Neural cell (in vitro differentiated cells): ENCODE measurements around the gene C10orf90. TPM values are rescaled to one million over a fixed set of nuclear protein-coding genes. Genes with fewer than 3 reads are reported as not detected.

Experiments
- H2AFZ ChIP-seq: fragments of 200-600, 300-800 bp; sonication (generic), shearing (Covaris generic); 2 replicates; pipeline ENCODE4 v1.6.0; 2014; ENCODE audit warnings: low read depth, mild to moderate bottlenecking, antibody characterized with exemption, low read length, moderate library complexity
- H3F3A ChIP-seq: fragments of 200-600 bp; shearing (Covaris generic); 2 replicates; pipeline ENCODE4 v1.6.1; 2016; ENCODE audit warnings: mild to moderate bottlenecking, moderate library complexity, mixed read lengths, antibody characterized with exemption, low read length; ENCODE audit not compliant: insufficient read depth, poor library complexity, severe bottlenecking
- H3K27ac ChIP-seq: fragments of 200-600, 300-800 bp; sonication (generic), shearing (Covaris generic); 2 replicates; pipeline ENCODE4 v1.5.1; 2014; ENCODE audit warnings: mild to moderate bottlenecking, low read length, moderate library complexity
- H3K27me3 ChIP-seq: fragments of 300-800, 200-600 bp; sonication (generic), shearing (Covaris generic); 2 replicates; pipeline ENCODE4 v1.6.0; 2014; ENCODE audit warnings: mild to moderate bottlenecking, low read depth, low read length, moderate library complexity; ENCODE audit not compliant: insufficient read depth
- H3K36me3 ChIP-seq: fragments of 300-800, 200-600 bp; sonication (generic), shearing (Covaris generic); 2 replicates; pipeline ENCODE4 v1.5.1; 2014; ENCODE audit warnings: mild to moderate bottlenecking, antibody characterized with exemption, low read length, moderate library complexity; ENCODE audit not compliant: insufficient read depth
- H3K4me2 ChIP-seq: fragments of 300-800, 200-600 bp; sonication (generic), shearing (Covaris generic); 2 replicates; pipeline ENCODE4 v1.6.0; 2014; ENCODE audit warnings: mild to moderate bottlenecking, low read length
- H3K4me3 ChIP-seq: fragments of 300-800, 200-600 bp; sonication (generic), shearing (Covaris generic); 2 replicates; pipeline ENCODE4 v1.5.1; 2014; ENCODE audit warnings: mild to moderate bottlenecking, low read length, moderate library complexity
- H3K79me2 ChIP-seq: fragments of 200-600 bp; shearing (Covaris generic); replicated peaks from 2 replicates; pipeline ENCODE4 v1.6.0; 2014; ENCODE audit warnings: mild to moderate bottlenecking, low read length, moderate library complexity; ENCODE audit not compliant: insufficient read depth
- H3K9ac ChIP-seq: fragments of 300-800, 200-600 bp; sonication (generic), shearing (Covaris generic); 2 replicates; pipeline ENCODE4 v1.6.1; 2016; ENCODE audit warnings: mild to moderate bottlenecking, low read length, mixed read lengths
- H3K9me2 ChIP-seq: fragments of 200-600 bp; shearing (Covaris generic); 2 replicates; pipeline ENCODE4 v1.6.1; 2016; ENCODE audit warnings: mild to moderate bottlenecking, low read length, mixed read lengths; ENCODE audit not compliant: insufficient read depth
- H3K9me3 ChIP-seq: fragments of 200-600, 300-800 bp; sonication (generic), shearing (Covaris generic); 2 replicates; pipeline ENCODE4 v1.6.1; 2016; ENCODE audit warnings: mild to moderate bottlenecking, mixed run types, low read length, moderate library complexity, mixed read lengths
- H4K20me1 ChIP-seq: fragments of 200-600 bp; shearing (Covaris generic); 2 replicates; pipeline ENCODE4 v1.6.1; 2016; ENCODE audit warnings: mild to moderate bottlenecking, mixed run types; ENCODE audit not compliant: insufficient read depth
- CTCF ChIP-seq: fragments of 450-650 bp; IDR thresholded peaks from 2 replicates; pipeline ENCODE4 v1.5.1; 2014; ENCODE audit warnings: antibody characterized with exemption, mild to moderate bottlenecking, moderate library complexity; ENCODE audit not compliant: poor library complexity, severe bottlenecking
- EP300 ChIP-seq: fragments of 450-650 bp; conservative IDR thresholded peaks from 2 replicates; pipeline ENCODE4 v1.6.1; 2014; ENCODE audit warnings: antibody characterized with exemption, mild to moderate bottlenecking, moderate library complexity; ENCODE audit not compliant: poor library complexity, severe bottlenecking
- EZH2 ChIP-seq: fragments of 200-600, 300-800 bp; shearing (Covaris generic), sonication (generic); IDR thresholded peaks from 2 replicates; pipeline ENCODE4 v1.6.1; 2014; ENCODE audit warnings: antibody characterized with exemption, low read length, borderline replicate concordance, mild to moderate bottlenecking; ENCODE audit not compliant: insufficient read depth, poor library complexity, severe bottlenecking
- MXI1 ChIP-seq: fragments of 450-650 bp; conservative IDR thresholded peaks from 2 replicates; pipeline ENCODE4 v1.6.1; 2014; ENCODE audit warnings: antibody characterized with exemption, mild to moderate bottlenecking; ENCODE audit not compliant: poor library complexity, severe bottlenecking
- POLR2AphosphoS5 ChIP-seq: IDR thresholded peaks from 2 replicates; pipeline ENCODE4 v1.6.1; 2012
- RAD21 ChIP-seq: fragments of 450-650 bp; conservative IDR thresholded peaks from 2 replicates; pipeline ENCODE4 v1.6.1; 2014; ENCODE audit warnings: antibody characterized with exemption, mild to moderate bottlenecking, moderate library complexity
- REST ChIP-seq: IDR thresholded peaks from 2 replicates; pipeline ENCODE4 v1.6.1; 2012; ENCODE audit warnings: borderline replicate concordance
- SMC3 ChIP-seq: fragments of 450-650 bp; conservative IDR thresholded peaks from 2 replicates; pipeline ENCODE4 v1.6.1; 2014; ENCODE audit warnings: antibody characterized with exemption, mild to moderate bottlenecking, moderate library complexity; ENCODE audit not compliant: poor library complexity
- TAF1 ChIP-seq: IDR thresholded peaks from 2 replicates; pipeline ENCODE4 v1.6.1; 2012; ENCODE audit warnings: low read depth
- polyA plus RNA-seq: library from polyadenylated mRNA; depleted of rRNA; stranded (reverse); fragments of >200 nt; gene quantifications from 2 replicates; pipeline ENCODE4 v1.2.3, GENCODE V29; 2014

The C10orf90 gene
- polyA plus RNA-seq, 1 donor from 2014 or later: not detected

- H3K9me2 ChIP-seq: no peaks in the 10 kb centered on the region
- H3F3A ChIP-seq: no peaks in the 10 kb centered on the region
- H3K9me3 ChIP-seq: no peaks in the 10 kb centered on the region
- H4K20me1 ChIP-seq: no peaks in the 10 kb centered on the region
- no peak overlapping the region for H3K9ac ChIP-seq
- H3K79me2 ChIP-seq: no peaks in the 10 kb centered on the region
- H3K4me3 ChIP-seq: no peak overlapping the region
- no peaks in the 10 kb centered on the region for H3K27me3 ChIP-seq
- H3K27ac ChIP-seq: no peak overlapping the region
- no peaks in the 10 kb centered on the region for H3K36me3 ChIP-seq
- no peak overlapping the region for H3K4me2 ChIP-seq
- H2AFZ ChIP-seq: no peak overlapping the region
- TF ChIP-seq REST (no peak), SMC3 (no peak), TAF1 (no peak), MXI1 (no peak), EP300 (no peak), CTCF (no peak), RAD21 (no peak), POLR2AphosphoS5 (no peak), EZH2 (no peak)
These were observed 34.6 kb upstream of the C10orf90 start for GRCh38 chr10:126705131-126705530.

DNA sequence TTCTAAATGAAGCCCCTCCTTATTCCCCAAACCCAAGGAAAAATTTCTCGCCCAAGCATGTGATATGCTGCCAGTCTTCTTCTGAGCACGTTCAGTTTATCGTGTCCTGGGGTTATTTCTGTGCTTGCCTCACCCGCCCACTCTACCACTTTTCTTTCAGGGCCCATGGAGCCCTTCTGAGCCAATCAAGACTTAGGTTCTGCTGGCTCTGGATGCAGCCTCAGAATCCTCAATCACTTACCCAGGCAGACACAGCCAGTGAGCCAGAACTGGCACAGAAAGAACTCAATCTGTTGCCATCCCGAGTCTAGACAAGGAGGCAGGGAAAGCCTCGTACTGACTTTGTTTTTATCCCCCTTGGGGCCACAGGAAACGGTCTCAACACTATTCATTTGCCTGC, 34.2 kb upstream of the C10orf90 start:
- Histone ChIP-seq H3K9me3 (no peaks in the 10 kb centered on the region), H3K27ac (no peak overlapping the region), H3K79me2 (no peaks in the 10 kb centered on the region), H3K36me3 (no peaks in the 10 kb centered on the region), H3K9ac (no peak overlapping the region), H3F3A (no peaks in the 10 kb centered on the region), H3K9me2 (no peaks in the 10 kb centered on the region), H4K20me1 (no peaks in the 10 kb centered on the region), H2AFZ (no peak overlapping the region), H3K4me2 (no peak overlapping the region), H3K27me3 (no peaks in the 10 kb centered on the region), H3K4me3 (no peak overlapping the region)
- no peak for TF ChIP-seq RAD21
- no peak for TF ChIP-seq REST
- TF ChIP-seq EZH2: no peak
- no peak for TF ChIP-seq CTCF
- TF ChIP-seq POLR2AphosphoS5: no peak
- no peak for TF ChIP-seq MXI1
- no peak for TF ChIP-seq EP300
- no peak for TF ChIP-seq SMC3
- no peak for TF ChIP-seq TAF1
